Posterior cingulate gyrus (tissue), 11 donors: ENCODE measurements around the gene RPS24.
A peak's percentile ranks its signal among the peaks of the same experiment; 100 is the strongest.
"Not testable (repeated sequence)": the region's sequence is repeated elsewhere in the genome, so short reads cannot be mapped to it uniquely, and the experiment has no call there.

Source experiments
- DNase-seq, 10 donors: peaks; one replicate each; pipeline versions ENCODE4 v3.0.0 to v3.0.0-alpha.2; 2020 to 2021; ENCODE audit warnings: mixed read lengths in 3 of 10
- intact Hi-C: fragments of 100-400 bp; cut with DNase I; formaldehyde crosslinking; loops from one replicate; pipeline ENCODE4 v1.15.1; 2023

The RPS24 gene

GRCh38 chr10:78033637-78034470 lies at the start of gene RPS24:
Gene RPS24, plus strand, starts transcription at chr10:78033863. Its CDS starts 39 bp downstream, at chr10:78033902.
- DNase-seq = peak; percentile 86 to 99 (median 93)
- intact Hi-C loops = no loop called here

GRCh38 chr10:77984986-77985385 lies 48.7 kb upstream of the RPS24 start:
- DNase-seq = no peak
- intact Hi-C loops = loop anchor here (10.0 kb wide), 1 partner anchor 140 kb away; no protein-coding TSS in a partner anchor

- intact Hi-C loops = loop anchor here (10.0 kb wide), 1 partner anchor 143 kb away; no protein-coding TSS in a partner anchor
- no peak for DNase-seq
These were observed 45.9 kb upstream of the RPS24 start for GRCh38 chr10:77987671-77988255.

GRCh38 chr10:77989081-77989724 lies 44.5 kb upstream of the RPS24 start:
- intact Hi-C loops = loop anchor here (10.0 kb wide), 1 partner anchor 144 kb away; no protein-coding TSS in a partner anchor
- DNase-seq = peak in 2 of 10 donors; percentile 34 to 67

GRCh38 chr10:77993620-77994019 lies 40.0 kb upstream of the RPS24 start:
- no peak for DNase-seq
- intact Hi-C loops = no loop called here

GRCh38 chr10:77998780-77999179 lies 34.9 kb upstream of the RPS24 start:
- DNase-seq, intact Hi-C loops: not testable (repeated sequence)

GRCh38 chr10:78000206-78000605 lies 33.5 kb upstream of the RPS24 start:
- intact Hi-C loops = no loop called here
- no peak for DNase-seq

- intact Hi-C loops = no loop called here
- DNase-seq = no peak
These were observed 32.6 kb upstream of the RPS24 start for GRCh38 chr10:78000956-78001472.

- intact Hi-C loops = no loop called here
- no peak for DNase-seq
These were observed 30.9 kb upstream of the RPS24 start for GRCh38 chr10:78002541-78003288.

GRCh38 chr10:78004215-78005026 lies 29.2 kb upstream of the RPS24 start:
- intact Hi-C loops = no loop called here
- peak in 4 of 10 donors; percentile 22 to 89 (median 66) for DNase-seq

- intact Hi-C loops = no loop called here
These were observed 26.5 kb upstream of the RPS24 start for GRCh38 chr10:78007172-78007571.

GRCh38 chr10:78009662-78010061 lies 24.0 kb upstream of the RPS24 start:
- DNase-seq = no peak
- intact Hi-C loops = no loop called here

More at GRCh38 chr10:78007172-78007571, 26.5 kb upstream of the RPS24 start:
- DNase-seq = no peak

GRCh38 chr10:78010278-78010677 lies 23.4 kb upstream of the RPS24 start:
- intact Hi-C loops = no loop called here
- no peak for DNase-seq

GRCh38 chr10:78011065-78011464 lies 22.6 kb upstream of the RPS24 start:
- intact Hi-C loops = no loop called here
- no peak for DNase-seq

GRCh38 chr10:78013564-78013963 lies 20.1 kb upstream of the RPS24 start:
- intact Hi-C loops = no loop called here
- DNase-seq = no peak

GRCh38 chr10:78015546-78015945 lies 18.1 kb upstream of the RPS24 start:
- intact Hi-C loops = no loop called here
- no peak for DNase-seq

GRCh38 chr10:78017856-78018255 lies 15.8 kb upstream of the RPS24 start:
- no peak for DNase-seq
- intact Hi-C loops = no loop called here

- intact Hi-C loops = no loop called here
- DNase-seq = no peak
These were observed 14.4 kb upstream of the RPS24 start for GRCh38 chr10:78019264-78019663.

GRCh38 chr10:78021201-78021600 lies 12.5 kb upstream of the RPS24 start:
- no peak for DNase-seq
- intact Hi-C loops = no loop called here
